Endodermal cell (in vitro differentiated cells): ENCODE data around the gene MAPT. TPM values are rescaled to one million over a fixed set of nuclear protein-coding genes. Genes with fewer than 3 reads are reported as not detected.

Experiments used
- DNase-seq: peaks from one replicate; pipeline ENCODE4 v3.0.0-alpha.2; 2017
- H3K27ac ChIP-seq: 2 replicates; pipeline ENCODE4 v1.5.1; 2013; ENCODE audit warnings: mild to moderate bottlenecking, low read depth, low read length, moderate library complexity
- H3K27me3 ChIP-seq: 2 replicates; pipeline ENCODE4 v1.6.1; 2013; ENCODE audit warnings: mild to moderate bottlenecking, low read length, moderate library complexity; ENCODE audit not compliant: insufficient read depth, control insufficient read depth, poor library complexity, severe bottlenecking
- H3K36me3 ChIP-seq: 2 replicates; pipeline ENCODE4 v1.7.0; 2013; ENCODE audit warnings: mild to moderate bottlenecking, low read length, moderate library complexity; ENCODE audit not compliant: control insufficient read depth, insufficient read depth
- H3K4me1 ChIP-seq: one replicate; pipeline ENCODE4 v1.7.0; 2013; ENCODE audit warnings: low read length; ENCODE audit not compliant: control insufficient read depth, insufficient read depth
- H3K4me3 ChIP-seq: 2 replicates; pipeline ENCODE4 v1.5.1; 2013; ENCODE audit warnings: mild to moderate bottlenecking, low read length, moderate library complexity
- H3K9ac ChIP-seq: 2 replicates; pipeline ENCODE4 v1.6.1; 2013; ENCODE audit warnings: mild to moderate bottlenecking, low read length, moderate library complexity; ENCODE audit not compliant: poor library complexity, severe bottlenecking; ENCODE audit errors: extremely low read depth
- H3K9me3 ChIP-seq: 2 replicates; pipeline ENCODE4 v1.6.1; 2013; ENCODE audit warnings: mild to moderate bottlenecking, low read length, moderate library complexity; ENCODE audit not compliant: control insufficient read depth
- H3K27ac Mint-ChIP-seq: 2 replicates; pipeline ENCODE4 v1.8.0; 2020; ENCODE audit warnings: mixed read lengths
- H3K27me3 Mint-ChIP-seq: 2 replicates; pipeline ENCODE4 v1.8.0; 2021; ENCODE audit warnings: mild to moderate bottlenecking, mixed read lengths; ENCODE audit not compliant: insufficient read depth
- H3K36me3 Mint-ChIP-seq: 2 replicates; pipeline ENCODE4 v1.8.0; 2020; ENCODE audit warnings: low read depth, mixed read lengths
- H3K4me1 Mint-ChIP-seq: 2 replicates; pipeline ENCODE4 v1.8.0; 2020; ENCODE audit warnings: mixed read lengths
- H3K4me3 Mint-ChIP-seq: 2 replicates; pipeline ENCODE4 v1.8.0; 2020; ENCODE audit warnings: mild to moderate bottlenecking, moderate library complexity, mixed read lengths
- H3K9me3 Mint-ChIP-seq: 2 replicates; pipeline ENCODE4 v1.8.0; 2020; ENCODE audit warnings: mild to moderate bottlenecking, mixed read lengths
- CTCF ChIP-seq: fragments of 200-600 bp; sonication (generic); conservative IDR thresholded peaks from 2 replicates; pipeline ENCODE4 v1.5.0; 2021; ENCODE audit warnings: antibody characterized with exemption, mild to moderate bottlenecking
- WGBS, 2 experiments: methylation state at CpG; one replicate each; pipeline versions ENCODE4 v1.1.5 to v1.1.7; 2013; ENCODE audit warnings: missing lambda C conversion rate in 2 of 2, mixed read lengths in 1 of 2; ENCODE audit not compliant: insufficient coverage in 1 of 2, insufficient read length in 1 of 2; 5-methylcytosine and 5-hydroxymethylcytosine counted together
- total RNA-seq, 2 donors: library from RNA; stranded (reverse); fragmentation: NEBNext Ultra II Directional in 1 of 2; extraction: Animal tissue kit (Norgen Biotek cat#: 25700) in 1 of 2; gene quantifications; 2 replicates in 1 of 2; 3 replicates in 1 of 2; pipeline ENCODE4 v1.2.1, GENCODE V29; 2021

Gene MAPT
- total RNA-seq, 2 donors from 2014 or later = 0.69 to 0.73 TPM

- no peak for DNase-seq
These were observed 113.2 kb downstream of the MAPT start for GRCh38 chr17:46007461-46007965.

GRCh38 chr17:46008591-46008990 lies 114.2 kb downstream of the MAPT start:
- TF ChIP-seq CTCF = no peak
- no peaks in the 10 kb centered on the region for H3K27me3 ChIP-seq
- no peak for DNase-seq
- no peaks in the 10 kb centered on the region for H3K36me3 Mint-ChIP-seq
- H3K27ac Mint-ChIP-seq = no peak overlapping the region
- 92 to 96% methylated on average over 9 of the region's 9 CpGs for WGBS, 2 experiments
- H3K27ac ChIP-seq = no peak overlapping the region
- H3K4me3 ChIP-seq = no peak overlapping the region
- H3K4me1 ChIP-seq = no peaks in the 10 kb centered on the region
- no peak overlapping the region for H3K9ac ChIP-seq
- no peaks in the 10 kb centered on the region for H3K9me3 ChIP-seq
- no peaks in the 10 kb centered on the region for H3K4me1 Mint-ChIP-seq
- H3K27me3 Mint-ChIP-seq = no peaks in the 10 kb centered on the region
- H3K9me3 Mint-ChIP-seq = peaks cover 2% of the 10 kb centered on the region
- H3K4me3 Mint-ChIP-seq = no peak overlapping the region
- H3K36me3 ChIP-seq = no peaks in the 10 kb centered on the region

More at GRCh38 chr17:46007461-46007965, 113.2 kb downstream of the MAPT start:
- Histone ChIP-seq H3K27ac (no peak overlapping the region), H3K4me3 (no peak overlapping the region), H3K27me3 (no peaks in the 10 kb centered on the region), H3K36me3 (no peaks in the 10 kb centered on the region), H3K9ac (no peak overlapping the region), H3K4me1 (no peaks in the 10 kb centered on the region), H3K9me3 (no peaks in the 10 kb centered on the region)
- Mint-ChIP-seq H3K36me3 (no peaks in the 10 kb centered on the region), H3K4me1 (no peaks in the 10 kb centered on the region), H3K27ac (no peak overlapping the region), H3K4me3 (no peak overlapping the region), H3K27me3 (no peaks in the 10 kb centered on the region), H3K9me3 (peaks cover 2% of the 10 kb centered on the region)
- WGBS, 2 experiments = 95 to 100% methylated on average over 1 to 2 of the region's 2 CpGs
- TF ChIP-seq CTCF = no peak

GRCh38 chr17:46009681-46010596 lies 115.6 kb downstream of the MAPT start:
- Histone ChIP-seq H3K9ac (no peak overlapping the region), H3K4me3 (no peak overlapping the region), H3K27ac (no peak overlapping the region), H3K9me3 (no peaks in the 10 kb centered on the region), H3K4me1 (no peaks in the 10 kb centered on the region), H3K36me3 (no peaks in the 10 kb centered on the region), H3K27me3 (no peaks in the 10 kb centered on the region)
- TF ChIP-seq CTCF = no peak
- no peaks in the 10 kb centered on the region for H3K36me3 Mint-ChIP-seq
- 91 to 94% methylated on average over 32 to 33 of the region's 33 CpGs for WGBS, 2 experiments
- no peak overlapping the region for H3K4me3 Mint-ChIP-seq
- no peak for DNase-seq
- H3K27me3 Mint-ChIP-seq = no peaks in the 10 kb centered on the region
- H3K4me1 Mint-ChIP-seq = no peaks in the 10 kb centered on the region
- no peak overlapping the region for H3K27ac Mint-ChIP-seq
- peaks cover 2% of the 10 kb centered on the region for H3K9me3 Mint-ChIP-seq
